ENCODE results near the gene BSCL2.
A peak's percentile ranks its signal among the peaks of the same experiment; 100 is the strongest.
"Not testable (repeated sequence)": the region's sequence is repeated elsewhere in the genome, so short reads cannot be mapped to it uniquely, and the experiment has no call there.

The BSCL2 gene

DNA sequence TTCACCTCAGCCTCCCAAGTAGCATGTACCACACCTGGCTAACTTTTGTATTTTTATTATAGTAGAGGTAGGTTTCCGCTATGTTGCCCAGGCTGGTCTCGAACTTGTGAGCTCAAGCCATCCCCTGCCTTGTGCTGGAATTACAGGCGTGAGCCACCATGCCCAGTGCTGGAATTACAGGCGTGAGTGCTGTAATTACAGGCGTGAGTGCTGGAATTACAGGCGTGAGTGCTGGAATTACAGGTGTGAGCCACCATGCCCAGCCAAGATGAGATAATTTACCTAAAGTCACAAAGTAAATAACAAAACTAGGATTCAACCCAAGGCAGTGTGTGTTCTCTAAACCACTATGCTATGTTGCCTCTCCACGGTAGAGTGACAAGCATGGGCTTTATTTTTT lies 24.7 kb downstream of the BSCL2 start:
- no peak for DNase-seq

DNA sequence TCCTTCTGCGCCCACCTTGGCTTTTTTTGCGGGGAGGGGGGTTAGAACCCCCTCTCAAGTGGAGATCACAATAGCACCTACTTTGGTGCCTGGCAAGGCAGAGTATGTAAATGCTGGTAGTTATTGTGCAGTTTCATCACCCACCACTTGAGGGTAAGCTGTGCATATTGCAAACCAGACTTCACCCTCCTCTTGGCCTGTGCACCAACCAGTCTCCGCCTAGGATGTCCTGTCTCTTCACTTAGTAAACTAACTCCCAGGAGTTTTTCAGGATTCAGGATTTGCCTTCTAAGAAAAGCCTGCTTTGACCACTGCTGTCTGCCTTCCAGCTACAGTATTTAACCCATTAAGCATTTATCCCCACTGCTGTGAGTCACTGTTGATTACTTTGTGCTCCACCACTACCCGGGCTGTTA lies 26.4 kb downstream of the BSCL2 start:
- DNase-seq: no peak

DNA sequence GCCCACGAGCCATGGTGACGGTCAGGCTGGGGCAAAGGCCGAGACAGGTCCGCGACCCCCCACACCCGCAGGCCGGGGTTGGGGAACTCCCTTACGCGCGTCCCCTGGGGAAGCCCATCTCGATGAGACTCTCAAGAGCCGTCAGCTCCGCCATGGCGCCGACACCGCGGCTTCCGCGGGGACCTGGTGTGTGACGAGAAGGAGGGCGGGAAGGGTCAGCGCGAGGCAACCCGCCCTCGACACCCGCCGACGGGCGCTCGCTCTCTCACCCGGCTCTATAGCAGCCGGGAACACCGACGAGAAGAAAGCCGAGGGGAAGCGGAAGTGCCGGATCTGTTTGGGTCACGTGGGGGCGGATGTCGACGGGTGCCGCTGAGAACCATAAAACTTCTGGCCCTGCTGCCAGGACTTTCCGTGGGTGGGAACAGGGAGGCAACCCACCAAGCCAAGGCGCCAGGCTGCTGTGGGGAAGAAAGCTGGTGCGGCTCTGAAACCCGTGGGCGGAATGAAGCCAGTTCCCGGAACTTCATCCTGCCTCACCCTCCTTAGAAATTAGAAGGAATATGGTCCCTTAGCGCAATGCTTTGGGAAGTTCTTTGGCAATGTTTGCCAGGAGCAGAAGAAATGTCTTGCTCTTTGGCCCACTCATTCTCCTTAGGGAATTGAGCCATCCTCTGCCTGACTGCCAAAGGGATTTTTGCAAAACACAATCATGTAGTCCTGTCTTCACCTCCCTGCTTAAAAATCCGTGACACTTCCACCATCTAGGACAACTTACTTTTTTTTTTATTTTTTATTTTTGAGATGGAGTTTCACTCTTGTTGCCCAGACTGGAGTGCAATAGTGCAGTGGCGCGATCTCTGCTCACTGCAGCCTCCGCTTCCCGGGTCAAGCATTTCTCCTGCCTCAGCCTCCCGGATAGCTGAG lies 28.2 kb downstream of the BSCL2 start, which contains the start of gene UBXN1:
Gene UBXN1 (minus strand): TSS at position 304 of the 927 bp plus-strand sequence. CDS start 150 bp downstream, at position 154.
- DNase-seq: peak; percentile 88

DNA sequence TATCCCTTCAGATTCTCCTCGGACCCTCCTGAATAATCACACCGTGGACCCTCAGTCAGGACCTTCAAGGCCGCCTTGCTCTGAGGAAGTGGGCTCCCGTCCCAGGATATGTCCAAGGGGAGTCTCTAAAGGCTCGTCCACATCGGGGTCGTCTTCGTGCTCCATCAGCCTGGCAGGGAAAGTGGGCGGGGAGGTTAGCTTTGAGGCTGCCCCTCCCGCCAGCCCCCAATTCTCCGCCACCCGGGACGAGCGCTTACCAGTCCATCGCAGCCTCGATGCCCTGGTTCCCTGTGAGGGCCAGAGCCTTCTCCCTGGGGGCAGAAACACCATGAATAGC lies 28.8 kb downstream of the BSCL2 start:
- no peak for DNase-seq

DNA sequence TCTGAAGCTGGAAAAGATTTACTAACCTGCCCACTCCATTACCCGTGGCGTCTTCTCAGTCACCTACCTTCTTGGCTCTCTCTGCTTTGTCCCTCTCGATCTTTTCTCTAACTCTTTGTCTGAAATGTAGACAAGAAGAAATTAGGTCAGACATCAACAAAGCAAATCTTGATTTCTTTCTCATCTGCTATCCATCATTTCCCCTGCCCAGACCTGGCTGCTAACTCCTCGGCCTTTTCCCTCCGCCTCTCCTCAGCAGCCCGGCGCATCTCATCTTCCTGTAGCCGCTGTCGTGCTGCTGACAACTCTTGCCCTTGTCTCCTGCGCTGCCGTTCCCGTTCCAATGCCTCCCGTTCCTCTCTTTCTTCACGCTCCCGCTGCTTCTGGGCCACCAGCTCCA lies 29.5 kb downstream of the BSCL2 start:
- DNase-seq: no peak

GRCh38 chr11:62677156-62677555 lies 30.1 kb downstream of the BSCL2 start:
- no peak for DNase-seq

- DNase-seq: no peak
Observed at GRCh38 chr11:62676698-62677097, 30.5 kb downstream of the BSCL2 start.

GRCh38 chr11:62675415-62675814 lies 31.8 kb downstream of the BSCL2 start:
- not testable (repeated sequence) for DNase-seq

- no peak for DNase-seq
Observed at GRCh38 chr11:62673196-62673525, 34.1 kb downstream of the BSCL2 start.

DNA sequence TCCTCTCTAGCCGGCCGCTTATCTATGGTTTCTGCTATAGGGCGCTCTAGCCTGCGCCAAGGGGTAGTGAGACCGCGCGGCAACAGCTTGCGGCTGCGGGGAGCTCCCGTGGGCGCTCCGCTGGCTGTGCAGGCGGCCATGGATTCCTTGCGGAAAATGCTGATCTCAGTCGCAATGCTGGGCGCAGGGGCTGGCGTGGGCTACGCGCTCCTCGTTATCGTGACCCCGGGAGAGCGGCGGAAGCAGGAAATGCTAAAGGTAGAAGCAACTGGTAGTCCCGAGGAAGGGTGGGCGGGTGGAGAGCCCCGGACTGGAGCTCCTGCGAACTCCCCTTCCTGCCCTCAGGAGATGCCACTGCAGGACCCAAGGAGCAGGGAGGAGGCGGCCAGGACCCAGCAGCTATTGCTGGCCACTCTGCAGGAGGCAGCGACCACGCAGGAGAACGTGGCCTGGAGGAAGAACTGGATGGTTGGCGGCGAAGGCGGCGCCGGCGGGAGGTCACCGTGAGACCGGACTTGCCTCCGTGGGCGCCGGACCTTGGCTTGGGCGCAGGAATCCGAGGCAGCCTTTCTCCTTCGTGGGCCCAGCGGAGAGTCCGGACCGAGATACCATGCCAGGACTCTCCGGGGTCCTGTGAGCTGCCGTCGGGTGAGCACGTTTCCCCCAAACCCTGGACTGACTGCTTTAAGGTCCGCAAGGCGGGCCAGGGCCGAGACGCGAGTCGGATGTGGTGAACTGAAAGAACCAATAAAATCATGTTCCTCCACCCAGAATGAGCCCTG lies 35.4 kb downstream of the BSCL2 start, which contains the start of the genes LBHD1 and UQCC3:
Gene LBHD1 (minus strand): TSS at position 660 of the 782 bp plus-strand sequence. CDS start 2,236 bp downstream, outside the sequence.
Gene UQCC3 (plus strand): TSS at position 66 of the 782 bp plus-strand sequence. CDS start 73 bp downstream, at position 139.
- peak; percentile 85 for DNase-seq

DNA sequence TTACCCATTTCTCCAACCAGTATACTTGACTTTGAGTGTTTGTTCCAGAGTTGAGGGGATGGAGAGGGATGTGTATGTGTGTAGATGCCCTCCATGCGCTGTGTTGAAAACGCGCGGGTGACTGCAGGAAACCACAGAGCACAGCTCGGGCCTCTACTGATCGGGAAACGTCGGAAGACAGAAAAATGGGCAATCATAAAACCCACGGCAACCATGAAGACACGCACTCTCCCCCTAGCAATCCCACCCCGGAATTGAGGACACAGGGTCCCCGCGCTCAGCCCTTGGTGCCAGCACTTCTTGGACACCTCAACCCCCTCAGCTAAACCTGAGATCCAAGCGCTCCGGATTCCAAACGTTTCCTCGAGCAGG lies 36.0 kb downstream of the BSCL2 start:
- no peak for DNase-seq

- no peak for DNase-seq
Observed at GRCh38 chr11:62669420-62670161, 37.6 kb downstream of the BSCL2 start.

DNA sequence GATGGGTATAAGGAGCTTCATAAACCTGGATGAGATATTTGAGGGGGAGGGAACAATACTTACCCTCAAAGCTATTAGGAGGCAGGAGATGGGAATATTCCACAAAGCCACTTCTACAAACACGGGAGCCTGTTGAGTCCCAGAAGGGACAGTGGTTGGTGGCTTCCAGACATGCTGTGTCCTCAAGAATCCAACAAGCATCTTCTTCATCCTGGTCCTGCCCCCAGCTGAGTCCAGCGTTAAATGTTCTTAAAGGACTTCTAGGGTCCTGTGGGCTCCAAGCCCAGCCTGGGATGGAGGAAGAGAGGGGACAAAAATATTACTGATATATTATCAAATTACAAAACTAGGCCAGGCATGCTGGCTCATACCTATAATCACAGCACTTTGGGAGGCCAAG lies 39.8 kb downstream of the BSCL2 start:
- no peak for DNase-seq

GRCh38 chr11:62666259-62666926 lies 40.8 kb downstream of the BSCL2 start:
- DNase-seq: no peak

DNA sequence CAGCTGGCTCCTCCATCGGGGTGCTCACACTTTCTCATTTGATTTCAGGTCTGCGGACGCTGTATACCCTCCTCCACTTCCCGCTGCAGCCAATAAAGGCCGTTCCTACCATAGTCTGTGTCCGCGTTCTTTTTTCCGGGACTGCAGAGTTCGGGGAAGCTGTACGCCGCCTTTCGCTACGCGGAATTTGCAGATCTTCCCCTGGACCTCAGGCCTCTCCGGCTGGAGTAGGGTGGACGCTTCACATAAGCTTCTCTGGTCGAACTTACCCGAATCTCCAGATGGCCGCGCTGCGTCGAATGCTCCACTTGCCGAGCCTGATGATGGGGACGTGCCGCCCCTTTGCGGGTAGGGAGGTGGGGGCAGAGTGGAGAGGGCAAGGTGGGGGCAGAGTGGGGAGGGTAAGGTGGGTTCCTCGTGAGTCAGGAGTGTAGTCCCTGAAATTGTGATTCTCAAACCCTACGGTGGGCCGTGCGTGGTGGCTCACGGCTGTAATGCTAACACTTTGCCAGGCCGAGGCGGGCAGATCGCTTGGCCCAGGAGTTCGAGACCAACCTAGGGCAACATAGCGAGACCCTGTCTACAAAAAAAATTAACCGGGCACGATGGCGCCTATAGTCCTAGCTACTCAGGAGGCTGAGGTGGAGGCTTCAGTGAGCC lies 41.5 kb downstream of the BSCL2 start:
- peak; percentile 70 for DNase-seq

- DNase-seq: peak; percentile 91
Observed at GRCh38 chr11:62665075-62665598, 42.1 kb downstream of the BSCL2 start, which contains the start of the genes C11orf98 and CSKMT. TSS of gene C11orf98 (minus strand) at chr11:62665210. CDS start at chr11:62665169, 41 bp downstream. TSS of gene CSKMT (plus strand) at chr11:62665312. CDS start at chr11:62665880, 568 bp downstream.

DNA sequence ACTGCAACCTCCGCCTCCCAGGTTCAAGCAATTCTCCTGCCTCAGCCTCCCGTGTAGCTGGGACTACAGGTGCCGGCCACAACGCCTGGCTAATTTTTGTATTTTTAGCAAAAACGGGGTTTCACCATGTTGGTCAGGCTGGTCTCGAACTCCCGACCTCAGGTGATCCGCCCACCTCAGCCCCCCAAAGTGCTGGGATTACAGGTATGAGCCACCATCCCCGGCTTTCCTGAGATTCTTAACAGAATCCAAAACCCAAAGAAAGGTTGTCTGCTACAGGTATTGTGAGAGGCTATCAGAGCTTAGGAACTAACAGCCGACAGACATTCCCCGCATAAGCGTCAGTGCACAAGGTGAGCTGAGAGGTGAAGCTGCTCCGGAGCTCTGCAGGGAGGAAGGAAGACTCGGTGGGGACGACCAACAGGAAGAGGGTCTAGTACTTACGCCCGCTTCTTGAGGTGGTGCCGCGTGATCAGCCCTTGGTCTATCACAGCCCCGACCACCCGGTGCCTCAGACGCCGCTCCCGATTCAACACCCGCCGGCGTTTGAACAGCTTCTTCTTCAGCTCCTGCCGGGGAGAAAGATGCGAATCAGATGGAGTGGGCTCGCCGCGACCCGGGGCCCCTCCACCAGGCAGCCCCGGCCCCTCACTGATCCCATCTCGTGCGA lies 42.7 kb downstream of the BSCL2 start:
- DNase-seq: peak; percentile 57

- DNase-seq: no peak
Observed at GRCh38 chr11:62656796-62657429, 50.3 kb downstream of the BSCL2 start.

DNA sequence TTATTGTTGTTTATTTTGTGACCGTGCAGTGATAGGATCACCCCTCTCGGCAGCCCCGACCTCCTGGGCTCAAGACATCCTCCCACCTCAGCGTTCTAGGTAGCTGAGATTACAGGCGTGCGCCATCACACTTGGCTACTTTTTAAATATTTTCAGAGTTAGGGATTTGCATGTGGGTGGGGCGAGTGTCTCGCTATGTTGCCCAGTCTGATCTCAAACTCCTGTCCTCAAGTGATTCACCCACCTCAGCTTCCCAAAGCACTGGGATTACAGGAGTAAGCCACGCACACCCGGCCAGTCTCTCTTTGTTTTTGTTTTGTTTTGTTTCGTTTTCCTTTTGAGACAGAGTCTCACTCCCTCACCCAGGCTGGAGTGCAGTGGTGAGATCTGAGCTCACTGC lies 52.9 kb downstream of the BSCL2 start:
- no peak for DNase-seq
